GM10266 (cell line): ENCODE data around the gene CD24.
A peak's percentile ranks its signal among the peaks of the same experiment; 100 is the strongest.
"Not testable (repeated sequence)": the region's sequence is repeated elsewhere in the genome, so short reads cannot be mapped to it uniquely, and the experiment has no call there.

ENCODE experiments used
- DNase-seq: peaks from one replicate; pipeline ENCODE4 v3.0.0; 2012; ENCODE audit errors: extremely low spot score
- CTCF ChIP-seq: IDR thresholded peaks from 2 replicates; pipeline ENCODE4 v1.5.1; 2012; ENCODE audit warnings: mild to moderate bottlenecking, low read depth; ENCODE audit not compliant: control insufficient read depth, insufficient read depth; ENCODE audit errors: missing control alignments

Gene CD24

GRCh38 chr6:106995640-106996039 lies 21.1 kb upstream of the CD24 start:
- no peak for DNase-seq
- TF ChIP-seq CTCF = no peak

GRCh38 chr6:106989737-106990136 lies 15.2 kb upstream of the CD24 start:
- not testable (repeated sequence) for DNase-seq

GRCh38 chr6:106988664-106989063 lies 14.1 kb upstream of the CD24 start:
- no peak for TF ChIP-seq CTCF
- DNase-seq = no peak

- no peak for DNase-seq
- no peak for TF ChIP-seq CTCF
Measured at GRCh38 chr6:106981926-106982325, 7.4 kb upstream of the CD24 start.

GRCh38 chr6:106980926-106981325 lies 6.4 kb upstream of the CD24 start:
- no peak for DNase-seq
- no peak for TF ChIP-seq CTCF

GRCh38 chr6:106979435-106979884 lies 4.9 kb upstream of the CD24 start:
- peak; percentile 96 for TF ChIP-seq CTCF
- peak; percentile 75 for DNase-seq

GRCh38 chr6:106977246-106977645 lies 2.7 kb upstream of the CD24 start:
- DNase-seq = no peak
- TF ChIP-seq CTCF = no peak

GRCh38 chr6:106976270-106976669 lies 1.7 kb upstream of the CD24 start:
- no peak for TF ChIP-seq CTCF
- DNase-seq = no peak
